IMR-90 (cell line): Measurements from ENCODE around the gene GRM5. TPM values are rescaled to one million over a fixed set of nuclear protein-coding genes. Genes with fewer than 3 reads are reported as not detected.
"Not testable (repeated sequence)": the region's sequence is repeated elsewhere in the genome, so short reads cannot be mapped to it uniquely, and the experiment has no call there.

ENCODE experiments used
- ATAC-seq: fragments of 200-7000 bp; cut with Tn5 transposase; 2 replicates; pipeline ENCODE4 v1.9.1; 2020; ENCODE audit warnings: low read depth, mild to moderate bottlenecking, moderate library complexity
- BruUV-seq: library from RNA; stranded (reverse); fragments of 400-500 nt; replicated peaks from 2 replicates; lab custom pipeline; 2021; lab: Mats Ljungman, UMichigan
- CTCF ChIA-PET: fragments of 300-600 bp; formaldehyde crosslinking; extraction: SDS; loops from one replicate; lab custom pipeline; 2021; ENCODE audit warnings: antibody characterized with exemption; lab: Yijun Ruan, JAX
- POLR2A ChIA-PET: fragments of 300-600 bp; sonication (Branson Sonifier 250); formaldehyde crosslinking; loops from one replicate; lab custom pipeline; 2022; ENCODE audit warnings: antibody characterized with exemption; ENCODE audit not compliant: unreplicated experiment; lab: Charles Lee
- DNase-seq: peaks from one replicate; pipeline ENCODE4 v3.0.0; 2013
- H2AFZ ChIP-seq: replicated peaks from 2 replicates; pipeline ENCODE3; 2013; ENCODE audit warnings: low read length, mild to moderate bottlenecking; ENCODE audit not compliant: poor library complexity
- H2AK5ac ChIP-seq: 2 replicates; pipeline ENCODE4 v1.6.1; 2013; ENCODE audit warnings: low read depth, low read length, inconsistent platforms
- H2AK9ac ChIP-seq: replicated peaks from 2 replicates; pipeline ENCODE3; 2013; ENCODE audit warnings: mild to moderate bottlenecking, low read depth, low read length, moderate library complexity; ENCODE audit not compliant: poor library complexity
- H2BK120ac ChIP-seq: 2 replicates; pipeline ENCODE4 v1.6.1; 2013; ENCODE audit warnings: low read depth, low read length, inconsistent platforms
- H2BK15ac ChIP-seq: 3 replicates; pipeline ENCODE4 v1.6.1; 2013; ENCODE audit warnings: low read depth, low read length, inconsistent platforms
- H2BK20ac ChIP-seq: 2 replicates; pipeline ENCODE4 v1.6.1; 2013; ENCODE audit warnings: low read depth, mild to moderate bottlenecking, inconsistent platforms, low read length, moderate library complexity
- H2BK5ac ChIP-seq: 2 replicates; pipeline ENCODE4 v1.6.1; 2013; ENCODE audit warnings: mild to moderate bottlenecking, low read depth, low read length, inconsistent platforms; ENCODE audit not compliant: poor library complexity, severe bottlenecking
- H3K14ac ChIP-seq: replicated peaks from 2 replicates; pipeline ENCODE4 v1.6.1; 2013; ENCODE audit warnings: low read depth, low read length, inconsistent platforms
- H3K18ac ChIP-seq: 2 replicates; pipeline ENCODE4 v1.6.1; 2013; ENCODE audit warnings: low read depth, low read length, control low read depth
- H3K23ac ChIP-seq: 2 replicates; pipeline ENCODE4 v1.6.1; 2013; ENCODE audit warnings: low read depth, low read length, inconsistent platforms
- H3K27ac ChIP-seq: 2 replicates; pipeline ENCODE4 v1.5.1; 2013; ENCODE audit warnings: mild to moderate bottlenecking, control low read depth, low read length; ENCODE audit not compliant: insufficient read depth
- H3K27me3 ChIP-seq: 2 replicates; pipeline ENCODE4 v1.6.1; 2013; ENCODE audit warnings: low read length; ENCODE audit not compliant: control insufficient read depth, insufficient read depth
- H3K36me3 ChIP-seq: 2 replicates; pipeline ENCODE4 v1.6.1; 2013; ENCODE audit warnings: low read length, mixed read lengths; ENCODE audit not compliant: control insufficient read depth, insufficient read depth
- H3K4ac ChIP-seq: 2 replicates; pipeline ENCODE4 v1.6.1; 2013; ENCODE audit warnings: low read depth, low read length, inconsistent platforms
- H3K4me1 ChIP-seq: 2 replicates; pipeline ENCODE4 v1.6.1; 2013; ENCODE audit warnings: low read length, mixed read lengths; ENCODE audit not compliant: control insufficient read depth, insufficient read depth
- H3K4me2 ChIP-seq: 2 replicates; pipeline ENCODE4 v1.6.1; 2013; ENCODE audit warnings: low read depth, mild to moderate bottlenecking, control low read depth, low read length, moderate library complexity
- H3K4me3 ChIP-seq: 2 replicates; pipeline ENCODE4 v1.5.1; 2013; ENCODE audit warnings: low read depth, mild to moderate bottlenecking, control low read depth, low read length, moderate library complexity; ENCODE audit not compliant: insufficient read depth
- H3K56ac ChIP-seq: 2 replicates; pipeline ENCODE4 v1.6.1; 2013; ENCODE audit warnings: low read length, inconsistent platforms; ENCODE audit not compliant: insufficient read depth; ENCODE audit errors: extremely low read depth
- H3K79me1 ChIP-seq, 2 experiments: 2 replicates each; pipeline ENCODE4 v1.6.1; 2013; ENCODE audit warnings: low read length in 2 of 2, inconsistent platforms in 1 of 2, low read depth in 1 of 2
- H3K9ac ChIP-seq: 2 replicates; pipeline ENCODE4 v1.6.1; 2013; ENCODE audit warnings: low read depth, low read length, control low read depth
- H3K9me1 ChIP-seq: 2 replicates; pipeline ENCODE4 v1.6.1; 2013; ENCODE audit warnings: low read length, inconsistent platforms; ENCODE audit not compliant: insufficient read depth
- H3K9me3 ChIP-seq: 2 replicates; pipeline ENCODE4 v1.6.1; 2013; ENCODE audit warnings: low read length; ENCODE audit not compliant: control insufficient read depth, insufficient read depth
- H4K20me1 ChIP-seq: 2 replicates; pipeline ENCODE4 v1.6.1; 2013; ENCODE audit warnings: low read length, inconsistent platforms; ENCODE audit not compliant: insufficient read depth
- H4K5ac ChIP-seq: 2 replicates; pipeline ENCODE4 v1.6.1; 2013; ENCODE audit warnings: mild to moderate bottlenecking, low read depth, low read length, control low read depth
- H4K8ac ChIP-seq, 2 experiments: 2 replicates each; pipeline ENCODE4 v1.6.1; 2013; ENCODE audit warnings: low read depth in 2 of 2, low read length in 2 of 2, control low read depth in 1 of 2, inconsistent platforms in 1 of 2
- H4K91ac ChIP-seq: 2 replicates; pipeline ENCODE4 v1.6.1; 2013; ENCODE audit warnings: low read depth, low read length, inconsistent platforms; ENCODE audit not compliant: insufficient read depth
- dilution Hi-C: fragments of 300-500 bp; cut with HindIII; formaldehyde crosslinking; loops from one replicate; pipeline ENCODE4 v1.14.3; 2018; ENCODE audit warnings: low sequenced_read_pairs; ENCODE audit not compliant: unreplicated experiment
- in situ Hi-C: fragments of 300-500 bp; cut with MboI; formaldehyde crosslinking; loops from 3 replicates; pipeline ENCODE4 v1.14.3; 2019; ENCODE audit warnings: low sequenced_read_pairs, inconsistent platforms, mixed read lengths
- intact Hi-C: fragments of 100-400 bp; cut with micrococcal nuclease; formaldehyde crosslinking; loops from 2 replicates; pipeline ENCODE4 v1.10.0; 2022
- polyA plus RNA-seq, 3 experiments: library from polyadenylated mRNA; depleted of rRNA; stranded (reverse); fragments of >200 nt; gene quantifications; 2 replicates each; pipeline ENCODE4 v1.2.3, GENCODE V29; 2012; ENCODE audit warnings: low replicate concordance in 1 of 3
- total RNA-seq: library from RNA; depleted of rRNA; stranded (reverse); fragments of >200 nt; gene quantifications from 2 replicates; pipeline ENCODE4 v1.2.3, GENCODE V29; 2012

GRM5 gene
- total and polyA plus RNA-seq, 2 of the 4 experiments (the other 2 are of a cell fraction): under 0.01 TPM

GRCh38 chr11:88975441-88975840, 90.3 kb downstream of the GRM5 start:
- H2BK5ac ChIP-seq, H3K9me1 ChIP-seq, H3K23ac ChIP-seq, H2BK120ac ChIP-seq, H2AK9ac ChIP-seq, H2BK15ac ChIP-seq, H3K27ac ChIP-seq, H3K18ac ChIP-seq, H3K79me1 ChIP-seq, H2AFZ ChIP-seq, H2BK20ac ChIP-seq, H4K5ac ChIP-seq, H3K4ac ChIP-seq, H3K4me1 ChIP-seq, H4K20me1 ChIP-seq, H3K9ac ChIP-seq, H3K4me3 ChIP-seq, ATAC-seq, H2AK5ac ChIP-seq, dilution Hi-C loops, in situ Hi-C loops, H3K36me3 ChIP-seq, H3K9me3 ChIP-seq, H4K8ac ChIP-seq, CTCF ChIA-PET, BruUV-seq, H4K91ac ChIP-seq, POLR2A ChIA-PET, H3K14ac ChIP-seq, intact Hi-C loops, H3K4me2 ChIP-seq, H3K27me3 ChIP-seq, H3K56ac ChIP-seq: not testable (repeated sequence)
- peak; percentile 4 for DNase-seq
